Hepatocyte (in vitro differentiated cells): ENCODE results near the gene CABS1.

ENCODE experiments used
- EZH2 ChIP-seq: fragments of 200-600 bp; sonication (generic); IDR thresholded peaks from 2 replicates; pipeline ENCODE4 v1.6.1; 2016; ENCODE audit warnings: antibody characterized with exemption, mild to moderate bottlenecking, borderline replicate concordance
- EZH2phosphoT487 ChIP-seq: fragments of 200-600 bp; sonication (generic); IDR thresholded peaks from one replicate; pipeline ENCODE4 v1.6.1; 2018; ENCODE audit warnings: antibody characterized with exemption, mild to moderate bottlenecking, low read depth, moderate library complexity; ENCODE audit not compliant: unreplicated experiment, severe bottlenecking
- TF ChIP-seq, protein P1 (sequence below): fragments of 200-600 bp; sonication (generic); IDR thresholded peaks from 2 replicates; pipeline ENCODE4 v1.5.1; 2016; ENCODE audit warnings: antibody characterized with exemption, mild to moderate bottlenecking; ENCODE audit not compliant: poor library complexity

DNA sequence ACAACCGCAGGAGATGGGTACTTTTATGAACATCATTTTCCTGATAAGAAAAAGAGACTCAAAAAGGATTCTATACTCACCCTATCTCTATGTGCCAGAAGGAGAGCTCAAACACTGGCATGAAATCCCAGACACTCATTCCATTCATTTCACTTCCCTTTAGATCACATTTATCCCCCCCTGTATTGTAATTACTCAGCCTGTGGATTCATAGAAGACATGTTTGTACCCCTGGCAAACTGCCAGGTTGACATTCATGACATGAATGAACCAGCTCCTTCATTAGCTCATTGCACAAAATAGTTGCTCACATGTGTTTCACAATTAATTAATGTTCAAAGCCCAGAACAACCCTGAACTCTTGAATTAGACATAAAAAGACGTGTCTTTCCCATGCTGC, 30.7 kb downstream of the CABS1 start:
- TF ChIP-seq, protein P1, sequence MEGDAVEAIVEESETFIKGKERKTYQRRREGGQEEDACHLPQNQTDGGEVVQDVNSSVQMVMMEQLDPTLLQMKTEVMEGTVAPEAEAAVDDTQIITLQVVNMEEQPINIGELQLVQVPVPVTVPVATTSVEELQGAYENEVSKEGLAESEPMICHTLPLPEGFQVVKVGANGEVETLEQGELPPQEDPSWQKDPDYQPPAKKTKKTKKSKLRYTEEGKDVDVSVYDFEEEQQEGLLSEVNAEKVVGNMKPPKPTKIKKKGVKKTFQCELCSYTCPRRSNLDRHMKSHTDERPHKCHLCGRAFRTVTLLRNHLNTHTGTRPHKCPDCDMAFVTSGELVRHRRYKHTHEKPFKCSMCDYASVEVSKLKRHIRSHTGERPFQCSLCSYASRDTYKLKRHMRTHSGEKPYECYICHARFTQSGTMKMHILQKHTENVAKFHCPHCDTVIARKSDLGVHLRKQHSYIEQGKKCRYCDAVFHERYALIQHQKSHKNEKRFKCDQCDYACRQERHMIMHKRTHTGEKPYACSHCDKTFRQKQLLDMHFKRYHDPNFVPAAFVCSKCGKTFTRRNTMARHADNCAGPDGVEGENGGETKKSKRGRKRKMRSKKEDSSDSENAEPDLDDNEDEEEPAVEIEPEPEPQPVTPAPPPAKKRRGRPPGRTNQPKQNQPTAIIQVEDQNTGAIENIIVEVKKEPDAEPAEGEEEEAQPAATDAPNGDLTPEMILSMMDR = no peak
- TF ChIP-seq EZH2phosphoT487 (no peak), EZH2 (no peak)
